HG02759 (cell line): Measurements from ENCODE around the gene LRP5.
"Not testable (repeated sequence)": the region's sequence is repeated elsewhere in the genome, so short reads cannot be mapped to it uniquely, and the experiment has no call there.

ENCODE experiments used
- ATAC-seq: cut with Tn5 transposase; IDR thresholded peaks from one replicate; pipeline ENCODE4 v1.9.1; 2021; ENCODE audit warnings: mild to moderate bottlenecking, moderate library complexity; ENCODE audit not compliant: unreplicated experiment

The LRP5 gene

DNA sequence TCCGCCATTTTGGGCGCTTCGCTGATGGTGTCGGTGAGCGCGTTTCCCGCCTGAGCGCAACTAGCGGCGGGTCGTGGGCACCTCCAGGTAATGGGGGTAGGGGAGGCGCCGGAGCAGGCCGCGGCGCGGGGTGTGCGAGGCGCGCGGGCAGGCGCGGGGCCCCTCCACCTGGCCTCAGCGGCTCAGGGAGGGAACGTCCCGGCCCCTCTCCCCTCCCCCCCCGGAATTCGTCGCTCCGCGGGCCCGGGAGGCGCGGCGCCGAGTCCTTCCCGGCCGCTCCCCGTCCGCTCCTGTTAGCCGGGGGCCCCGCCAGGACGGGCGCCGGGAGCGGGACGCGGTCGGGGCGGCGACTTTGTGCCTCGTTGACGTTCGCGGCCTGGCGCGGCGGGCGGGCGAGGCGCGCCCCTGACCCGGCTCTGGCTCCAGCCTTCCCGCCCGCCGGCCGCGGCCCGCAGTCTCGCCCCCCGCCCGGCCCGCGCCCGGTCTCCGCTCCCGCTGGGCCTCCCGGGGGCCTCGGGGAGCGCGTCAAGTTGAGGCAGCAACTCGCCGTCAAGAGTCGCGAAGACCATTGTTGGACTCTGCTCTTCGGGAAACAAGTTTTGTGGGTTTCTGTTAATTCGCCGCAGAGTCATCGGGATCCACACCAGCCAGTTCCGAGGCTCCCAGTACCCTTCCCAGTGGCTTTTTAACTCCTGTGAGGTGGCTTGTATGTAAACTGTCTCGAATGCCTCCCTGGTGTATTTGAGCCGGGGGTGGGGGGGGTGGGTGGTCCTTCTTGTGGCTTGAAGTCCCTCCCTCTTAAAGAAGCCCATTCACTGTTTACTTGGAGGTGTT lies 148.6 kb downstream of the LRP5 start, which contains the start of gene PPP6R3:
TSS of gene PPP6R3 (plus strand) at position 12 of the 834 bp plus-strand sequence. CDS start 76,913 bp downstream, outside the sequence.
- ATAC-seq = peak; percentile 38

DNA sequence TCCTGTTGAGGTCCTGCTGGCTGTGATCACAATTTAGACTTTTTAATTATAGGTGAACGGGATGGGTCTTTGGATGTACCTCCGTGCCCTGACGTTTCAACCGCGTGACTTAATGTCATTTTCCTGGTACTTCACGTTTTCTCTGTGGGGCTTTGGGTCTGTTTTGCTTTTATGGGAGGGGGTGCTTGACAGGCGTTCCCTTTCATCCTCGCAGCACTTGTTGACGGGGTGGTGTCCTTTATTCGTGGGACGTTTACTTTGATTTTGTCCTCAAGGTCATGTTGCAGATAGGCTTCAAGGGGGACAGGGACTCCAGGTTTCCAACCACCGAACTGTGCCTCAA lies 149.2 kb downstream of the LRP5 start:
- ATAC-seq = no peak

DNA sequence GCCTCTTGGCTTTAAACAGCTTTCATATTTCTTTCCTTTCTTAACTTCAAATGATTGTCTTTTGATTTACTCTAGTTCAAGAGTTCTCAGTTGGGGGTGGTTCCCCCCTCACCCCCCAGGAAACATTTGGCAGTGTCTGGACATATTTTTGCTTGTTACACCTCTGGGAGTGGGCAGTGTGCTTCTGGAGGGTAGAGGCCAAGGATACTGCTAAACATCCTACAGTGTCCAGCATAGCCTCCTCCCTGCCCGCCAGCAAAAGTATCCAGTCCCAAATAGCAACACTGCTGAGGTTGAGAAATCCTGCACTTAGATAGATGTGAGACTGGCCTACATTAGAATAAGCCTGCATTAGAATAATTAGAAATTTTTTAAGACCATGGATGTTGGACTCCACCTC lies 151.3 kb downstream of the LRP5 start:
- ATAC-seq = no peak

DNA sequence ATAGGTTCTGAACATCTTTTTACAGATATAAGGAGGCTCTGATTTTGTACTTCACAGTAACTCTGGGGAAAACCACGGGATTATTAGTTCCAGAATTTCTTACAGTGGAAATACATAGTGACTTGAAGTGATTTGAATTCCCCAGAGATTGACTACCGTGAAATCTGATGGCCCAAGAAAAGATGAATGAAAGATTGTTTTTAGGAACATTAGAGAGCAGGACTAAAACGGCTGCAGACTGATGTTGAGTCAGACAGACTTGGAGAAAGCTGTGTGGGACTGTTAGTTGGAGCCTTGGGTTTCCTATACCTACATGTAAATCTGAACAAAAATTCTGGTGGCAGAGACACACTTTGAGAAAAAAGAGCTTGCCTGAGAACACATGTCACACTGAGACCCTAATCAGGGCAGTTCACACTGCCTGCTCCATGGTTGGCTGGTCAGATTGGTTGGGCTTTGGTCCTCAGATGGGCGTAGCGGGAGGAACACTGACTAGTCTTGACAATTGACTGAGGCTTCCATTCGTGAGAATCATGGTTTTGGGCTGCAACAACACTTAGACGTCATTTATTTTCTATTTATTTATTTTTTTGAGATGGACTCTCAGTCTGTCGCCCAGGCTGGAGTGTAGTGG lies 154.9 kb downstream of the LRP5 start:
- no peak for ATAC-seq

DNA sequence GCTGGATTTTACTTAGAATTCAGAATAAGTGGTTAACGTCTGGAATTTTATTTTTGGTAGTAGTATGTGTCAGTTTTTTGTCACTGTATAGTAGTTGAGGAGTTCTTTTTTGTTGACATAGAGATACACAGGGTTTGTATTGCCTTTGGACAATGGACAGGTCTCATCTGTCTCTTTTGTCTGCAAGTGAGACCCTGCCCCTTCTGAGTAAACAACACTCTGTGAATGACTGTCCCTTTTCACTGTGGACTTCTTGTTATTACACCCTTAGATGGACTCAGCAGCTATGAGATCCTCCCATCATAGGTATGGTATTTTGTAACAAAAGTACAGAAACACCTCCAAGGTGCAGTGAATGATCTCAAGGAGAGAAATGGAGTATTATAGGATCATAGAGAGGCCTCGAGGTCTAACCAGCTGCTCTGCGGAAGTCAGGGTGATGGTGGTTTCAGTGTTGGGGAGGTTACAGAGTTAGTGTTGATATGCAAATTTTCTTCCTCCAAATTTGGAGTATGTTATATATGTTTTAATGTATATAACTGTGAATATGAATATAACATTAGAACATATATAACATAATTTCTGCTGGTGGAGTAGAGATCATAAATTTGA lies 155.9 kb downstream of the LRP5 start:
- ATAC-seq = no peak

DNA sequence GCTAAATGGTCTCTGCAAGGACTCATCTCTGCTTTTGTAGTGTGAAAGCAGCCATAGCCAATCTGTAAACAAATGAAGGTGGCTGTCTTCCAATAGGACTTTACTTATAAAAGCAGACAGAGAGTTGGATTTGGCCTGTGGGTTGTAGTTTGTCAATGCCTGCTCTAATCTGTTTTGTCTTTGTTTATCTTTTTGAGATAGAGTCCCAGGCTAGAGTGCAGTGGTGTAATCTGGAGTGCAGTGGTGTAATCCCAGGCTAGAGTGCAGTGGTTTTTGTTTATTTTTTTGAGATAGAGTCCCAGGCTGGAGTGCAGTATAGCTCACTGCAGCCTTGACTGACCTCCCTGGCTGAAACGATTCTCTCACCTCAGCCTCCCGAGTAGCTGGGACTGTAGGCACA lies 156.7 kb downstream of the LRP5 start:
- no peak for ATAC-seq

DNA sequence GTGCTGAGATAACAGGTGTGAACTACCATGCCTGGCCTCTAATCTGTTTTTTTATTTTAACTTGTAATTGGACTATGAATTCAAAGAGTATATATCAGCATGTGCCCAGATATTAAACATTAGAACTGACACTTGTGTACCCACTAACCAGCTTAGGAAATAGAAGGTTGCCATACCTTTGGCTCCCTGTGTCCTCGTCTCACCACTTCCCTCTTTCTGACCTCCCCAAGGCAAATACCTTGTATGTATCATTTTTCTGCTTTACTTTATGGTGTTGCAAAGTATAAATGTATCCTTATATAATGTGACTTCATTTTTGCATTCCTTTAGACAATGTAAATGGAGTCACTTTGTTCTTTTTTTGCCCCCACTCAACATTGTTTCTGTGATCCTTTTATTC lies 157.3 kb downstream of the LRP5 start:
- ATAC-seq = no peak

DNA sequence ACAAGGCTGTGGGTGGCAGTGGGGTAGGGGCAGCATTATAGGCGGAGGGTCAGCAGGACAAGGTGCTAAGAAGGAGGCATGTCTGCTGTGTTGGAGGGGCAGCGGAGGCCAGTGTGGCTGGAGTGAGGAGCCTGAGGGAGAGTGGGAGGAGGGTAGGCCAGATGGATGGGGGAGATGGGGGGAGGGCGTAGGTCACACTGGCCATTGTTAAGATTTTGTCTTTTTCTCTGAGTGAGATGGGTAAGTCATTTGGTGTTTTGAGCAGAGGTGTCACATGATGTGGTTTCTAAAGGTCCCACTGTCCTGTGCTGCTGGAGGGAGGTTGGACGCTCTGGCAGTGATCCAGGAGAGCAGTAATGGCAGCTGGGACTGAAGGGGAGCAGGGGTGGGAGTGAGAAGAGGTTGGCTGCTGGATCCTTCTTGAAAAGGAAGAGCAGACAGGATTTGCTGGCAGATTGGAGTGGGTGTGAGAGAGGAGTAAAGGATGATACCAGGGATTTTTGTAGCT lies 158.0 kb downstream of the LRP5 start:
- ATAC-seq = no peak

DNA sequence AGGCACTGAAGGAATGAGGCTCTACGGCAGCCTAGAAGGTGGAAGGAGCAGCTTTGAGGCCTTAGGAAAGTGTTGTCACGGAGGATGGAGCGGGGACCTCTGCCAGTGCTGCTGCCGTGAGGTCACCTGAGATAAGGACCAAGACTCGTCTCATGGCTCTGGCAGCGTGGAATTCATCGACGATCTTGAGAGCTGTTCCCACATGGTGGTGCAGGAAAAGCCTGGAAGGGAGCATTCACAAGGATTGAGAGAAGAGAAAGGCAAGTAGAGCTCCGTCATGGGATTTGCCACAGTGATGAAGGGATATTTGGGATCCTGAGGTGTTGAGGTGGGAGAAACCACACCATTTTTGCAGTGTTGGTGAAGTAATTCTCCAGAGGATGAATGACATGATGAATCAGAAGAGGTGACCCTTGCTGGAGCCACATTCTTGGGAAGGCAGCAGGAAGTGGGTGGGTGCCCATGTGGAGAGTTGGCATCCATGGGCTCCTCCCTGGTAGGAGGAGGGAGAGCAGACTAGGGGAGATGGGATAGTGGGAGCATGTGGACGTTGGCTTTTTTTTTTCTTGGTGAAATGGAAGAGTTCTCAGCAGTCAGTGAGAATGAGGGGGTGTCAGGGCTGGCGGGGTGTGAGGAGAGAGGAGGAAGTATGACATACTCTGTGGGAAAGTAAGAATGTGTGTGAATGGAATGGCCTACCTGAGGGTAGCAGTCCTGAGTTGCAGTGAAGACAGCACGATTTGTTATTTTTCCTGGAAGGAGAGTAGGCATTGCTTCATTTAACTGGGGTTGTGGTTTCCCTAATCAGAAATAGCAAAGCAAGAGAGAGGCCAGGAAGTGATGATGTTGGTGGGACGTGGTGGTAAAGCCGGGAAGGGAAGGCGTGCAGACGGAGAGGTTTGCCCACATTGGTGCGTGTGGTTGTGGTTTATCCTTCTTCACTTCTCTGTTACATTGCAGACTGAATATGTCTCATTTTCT lies 159.3 kb downstream of the LRP5 start:
- no peak for ATAC-seq

DNA sequence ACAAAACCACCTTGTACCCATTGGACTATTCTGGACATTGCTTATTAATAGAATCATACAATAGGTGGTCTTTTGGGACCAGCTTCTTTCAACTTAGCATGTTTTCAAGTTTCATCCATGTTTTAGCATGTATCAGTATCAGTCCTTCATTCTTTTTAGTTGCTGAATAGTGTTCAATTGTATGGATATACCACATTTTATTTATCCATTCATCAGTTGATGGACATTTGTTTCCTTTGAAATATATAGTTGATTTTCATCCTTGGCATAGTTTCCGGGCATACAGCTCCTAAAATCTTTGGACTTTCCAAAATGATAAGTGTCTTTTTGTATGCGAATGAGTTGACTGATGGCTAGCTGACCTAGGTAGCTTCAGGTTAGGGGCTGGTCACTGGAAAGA lies 160.4 kb downstream of the LRP5 start:
- ATAC-seq = no peak

DNA sequence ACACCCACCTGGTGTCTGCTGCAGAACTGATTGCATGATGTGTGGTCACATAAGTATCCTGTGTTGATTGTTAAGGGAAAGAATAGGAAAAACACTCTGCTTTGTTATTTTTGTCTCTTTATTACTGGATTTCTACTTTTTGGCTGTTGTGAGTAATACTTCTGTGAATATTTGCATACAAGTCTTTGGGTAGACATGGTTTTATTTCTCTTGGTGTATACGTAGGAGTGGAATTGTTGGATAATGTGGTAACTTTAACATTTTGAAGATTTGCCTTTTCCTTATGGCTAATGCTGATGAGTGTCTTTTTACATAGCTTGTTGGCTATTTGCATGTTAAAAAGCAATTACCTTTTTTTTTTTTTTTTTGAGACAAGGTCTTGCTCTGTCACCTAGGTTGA lies 161.3 kb downstream of the LRP5 start:
- no peak for ATAC-seq

DNA sequence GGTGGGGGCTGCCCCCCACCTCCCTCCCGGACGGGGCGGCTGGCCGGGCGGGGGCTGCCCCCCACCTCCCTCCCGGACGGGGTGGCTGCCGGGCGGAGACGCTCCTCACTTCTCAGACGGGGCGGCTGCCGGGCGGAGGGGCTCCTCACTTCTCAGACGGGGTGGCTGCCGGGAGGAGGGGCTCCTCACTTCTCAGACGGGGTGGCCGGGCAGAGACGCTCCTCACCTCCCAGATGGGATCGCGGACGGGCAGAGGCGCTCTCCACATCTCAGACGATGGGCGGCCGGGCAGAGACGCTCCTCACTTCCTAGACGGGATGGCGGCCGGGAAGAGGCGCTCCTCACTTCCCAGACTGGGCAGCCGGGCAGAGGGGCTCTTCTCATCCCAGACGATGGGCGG lies 163.2 kb downstream of the LRP5 start:
- ATAC-seq = not testable (repeated sequence)

DNA sequence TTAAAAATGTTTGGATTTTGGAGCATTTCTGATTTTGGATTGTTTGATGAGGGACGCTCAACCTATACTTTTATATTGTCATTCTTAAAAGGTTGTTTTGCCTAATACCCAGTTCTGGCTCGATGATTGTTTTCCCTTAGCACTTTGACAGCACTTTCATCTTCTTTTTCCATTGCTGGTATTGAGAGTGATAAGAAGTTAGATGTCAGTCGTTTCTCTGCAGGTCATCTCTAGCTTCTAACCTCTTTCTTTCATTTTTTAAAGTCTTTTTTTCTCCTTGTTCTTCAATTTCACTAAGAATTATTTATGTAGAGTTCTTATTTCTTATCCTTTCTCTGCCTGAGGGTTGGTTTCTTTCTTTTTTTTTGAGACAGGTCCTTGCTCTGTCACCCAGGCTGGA lies 167.0 kb downstream of the LRP5 start:
- no peak for ATAC-seq

DNA sequence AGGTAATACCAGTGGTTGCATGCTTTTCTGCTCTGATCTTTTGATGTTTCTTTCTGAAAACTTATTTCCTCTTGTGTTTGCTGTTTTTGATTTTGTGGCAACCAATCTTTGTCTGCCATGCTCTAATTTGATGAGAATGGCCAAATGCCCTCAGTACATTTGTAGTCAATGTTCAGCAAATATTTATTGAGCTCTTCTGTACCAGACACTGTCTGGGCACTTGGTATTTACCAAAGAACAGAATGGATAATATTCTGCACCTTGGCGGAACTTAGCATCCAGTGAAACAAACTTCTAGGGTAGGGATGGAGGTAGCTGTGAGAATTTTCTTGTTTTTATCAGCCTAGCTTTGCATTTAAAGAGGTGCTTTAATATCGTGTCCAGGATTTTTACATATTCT lies 167.8 kb downstream of the LRP5 start:
- ATAC-seq = no peak

DNA sequence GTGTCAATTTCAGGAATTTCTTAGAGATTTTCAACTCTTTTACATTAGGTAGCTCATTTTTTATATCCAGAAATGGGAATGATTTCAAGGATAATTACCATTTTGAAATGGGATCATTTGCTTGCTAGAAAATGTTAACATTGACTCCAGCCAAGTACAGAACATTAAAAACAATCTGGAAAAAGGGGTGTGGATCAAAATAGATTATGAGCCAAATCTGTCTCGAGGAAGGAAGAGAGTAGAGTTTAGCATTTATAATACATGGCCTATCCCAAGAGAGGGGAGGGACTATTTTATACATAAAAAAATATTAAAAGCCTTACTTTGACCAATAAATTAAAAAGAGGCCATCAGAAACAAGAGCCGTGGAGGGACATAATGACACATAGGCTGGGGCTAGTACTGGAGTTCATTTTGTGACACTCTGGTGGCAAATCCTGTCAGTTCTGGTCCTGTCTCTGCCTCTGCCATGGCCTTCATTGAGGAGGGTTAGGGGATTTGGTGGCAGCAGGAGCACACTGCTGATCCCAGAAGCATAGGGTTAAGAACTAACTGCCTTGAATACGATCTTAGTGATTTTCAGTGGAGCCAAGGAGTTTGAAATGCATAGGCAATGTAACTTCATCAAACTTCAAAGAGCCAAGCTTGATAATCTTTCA lies 168.6 kb downstream of the LRP5 start:
- ATAC-seq = no peak

DNA sequence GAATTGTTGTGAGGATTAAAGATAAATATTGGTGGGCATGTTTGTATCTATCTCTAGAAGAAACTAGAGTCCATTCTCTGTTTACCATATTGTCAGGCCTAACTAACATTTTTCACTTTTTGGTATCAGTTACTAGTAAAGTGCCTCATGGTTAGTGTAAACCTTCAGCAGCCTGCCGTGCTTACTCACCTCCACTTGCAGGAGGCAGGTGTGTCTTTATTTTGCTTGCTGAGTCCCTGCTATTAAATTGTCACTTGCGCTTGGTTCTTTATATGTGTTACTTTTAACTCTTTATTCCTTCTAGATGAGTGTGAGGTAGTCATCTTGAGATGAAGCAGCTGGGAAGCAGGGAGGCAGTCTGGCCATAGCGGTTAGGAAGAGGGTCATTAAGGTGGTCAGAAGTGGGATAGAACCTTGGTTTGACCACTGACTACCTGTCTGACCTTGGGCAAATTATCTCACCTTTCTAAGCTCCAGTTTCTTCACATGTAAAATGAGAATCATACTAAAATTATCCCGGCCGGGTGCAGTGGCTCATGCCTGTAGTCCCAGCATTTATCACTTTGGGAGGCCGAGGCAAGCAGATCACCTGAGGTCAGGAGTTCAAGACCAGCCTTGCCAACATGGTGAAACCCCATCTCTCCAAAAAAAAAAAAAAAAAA lies 169.3 kb downstream of the LRP5 start:
- no peak for ATAC-seq

DNA sequence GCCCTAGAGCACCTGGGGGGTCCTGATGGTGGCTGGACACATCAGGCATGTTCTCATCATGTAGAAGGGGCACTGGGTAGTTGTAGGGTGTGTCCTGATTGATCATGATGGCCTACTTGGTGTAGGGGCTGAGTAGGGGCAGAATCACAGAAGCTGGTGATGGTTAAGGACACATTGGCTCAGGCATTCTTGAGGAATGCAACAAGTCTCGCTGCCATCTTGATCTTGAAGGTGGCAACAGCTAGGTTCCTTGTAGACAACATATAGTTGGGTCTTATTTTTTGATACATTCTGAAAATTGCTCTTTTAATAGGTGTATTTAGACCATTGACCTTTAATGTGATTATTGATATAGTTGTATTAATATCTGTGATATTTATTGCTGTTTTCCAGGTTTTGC lies 176.2 kb downstream of the LRP5 start:
- ATAC-seq = no peak

DNA sequence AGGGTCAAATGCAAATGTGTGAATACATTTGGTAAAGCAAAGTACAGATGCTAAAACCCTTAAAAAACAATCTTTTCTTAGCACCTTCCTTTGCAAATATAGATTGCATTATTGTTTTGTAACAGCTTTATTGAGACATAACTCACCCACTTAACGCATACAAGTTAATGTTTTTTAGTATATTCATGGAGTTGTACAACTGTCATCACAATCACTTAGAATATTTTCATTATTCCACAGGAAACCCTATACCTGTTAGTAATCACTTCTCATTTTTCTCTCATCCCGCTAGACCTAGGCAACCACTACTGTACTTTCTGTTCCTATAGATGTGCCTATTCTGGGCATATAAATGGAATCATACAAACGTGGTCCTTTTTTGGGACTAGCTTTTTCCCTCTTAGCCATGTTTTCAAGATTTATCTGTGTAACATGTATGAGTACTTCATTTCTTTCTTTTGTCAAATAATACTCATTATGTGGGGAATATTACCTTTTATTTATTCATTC lies 182.9 kb downstream of the LRP5 start:
- no peak for ATAC-seq

DNA sequence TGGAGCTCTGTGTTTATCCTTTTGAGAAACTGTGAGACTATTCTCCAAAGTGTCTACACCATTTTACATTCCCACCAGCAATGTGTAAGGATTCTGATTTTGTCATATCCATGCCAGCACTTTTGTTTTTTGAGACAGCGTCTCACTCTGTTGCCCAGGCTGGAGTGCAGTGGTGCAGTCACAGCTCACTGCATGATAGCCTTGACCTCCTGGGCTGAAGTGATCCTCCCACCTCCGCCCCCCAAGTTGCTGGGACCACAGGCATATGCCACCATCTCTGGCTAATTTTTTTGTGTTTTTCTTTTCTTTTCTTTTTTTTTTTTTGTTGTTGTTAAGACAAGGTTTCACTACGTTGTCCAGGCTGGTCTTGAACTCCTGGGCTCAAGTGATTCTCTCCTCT lies 183.5 kb downstream of the LRP5 start:
- ATAC-seq = no peak

DNA sequence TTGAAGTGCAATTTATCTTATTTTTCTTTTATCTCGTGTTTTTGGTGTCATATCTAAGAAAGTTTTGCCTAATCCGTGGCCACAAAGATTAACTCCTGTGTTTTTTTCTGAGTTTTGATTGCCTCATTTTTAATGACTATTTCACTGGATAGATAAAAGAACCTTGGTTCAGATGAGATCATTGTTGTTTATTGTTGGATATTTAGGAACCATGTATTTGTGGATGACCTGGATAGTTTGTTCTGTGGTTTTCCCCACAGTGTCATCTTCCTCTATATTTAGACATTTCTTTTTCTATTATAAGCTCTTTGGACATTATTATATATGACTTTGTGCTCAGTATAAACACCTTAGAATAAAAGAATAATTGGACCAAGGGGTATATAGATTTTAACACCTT lies 185.4 kb downstream of the LRP5 start:
- ATAC-seq = no peak
